K562 (cell line): ENCODE measurements around the gene CCDC201. TPM values are rescaled to one million over a fixed set of nuclear protein-coding genes. Genes with fewer than 3 reads are reported as not detected.

Experiments used
- ATAC-seq: fragments of 200-7000 bp; cut with Tn5 transposase; 3 replicates; pipeline ENCODE4 v1.9.1; 2020; ENCODE audit warnings: moderate library complexity
- BruUV-seq: library from RNA; stranded (reverse); fragments of 400-500 nt; replicated peaks from 2 replicates; lab custom pipeline; 2021; lab: Mats Ljungman, UMichigan
- CTCF ChIA-PET: fragments of 300-600 bp; formaldehyde crosslinking; extraction: SDS; loops from one replicate; lab custom pipeline; 2021; ENCODE audit warnings: low intra/inter-chr PET ratio; lab: Yijun Ruan, JAX
- POLR2A ChIA-PET: fragments of 300-600, 350-650 bp; sonication (Branson Sonifier 250); formaldehyde crosslinking; extraction: SDS; loops from one replicate; lab custom pipeline; 2021; ENCODE audit warnings: antibody characterized with exemption, inconsistent platforms; lab: Yijun Ruan, JAX
- DNase-seq, 4 experiments: peaks; one replicate each; pipeline versions ENCODE4 v3.0.0 to v3.0.0-alpha.2; 2011 to 2018; ENCODE audit warnings: low spot score in 3 of 4, mixed read lengths in 3 of 4; ENCODE audit errors: extremely low read depth in 1 of 4
- FAIRE-seq: peaks from 2 replicates; lab custom pipeline; 2011; peaks lifted over from hg19 to GRCh38; lab: Jason Lieb, UNC
- H2AFZ ChIP-seq: 2 replicates; pipeline ENCODE4 v1.6.0; 2011; ENCODE audit warnings: low read depth, low read length, control low read depth, inconsistent platforms
- H3K27ac ChIP-seq: fragments of 200-600 bp; 3 replicates; pipeline ENCODE4 v1.8.0; 2011; ENCODE audit warnings: low read depth, mild to moderate bottlenecking, control low read depth, inconsistent platforms, low read length, moderate library complexity, mixed read lengths; ENCODE audit errors: extremely low read depth
- H3K27me3 ChIP-seq, 2 experiments: fragments of 300-600 bp in 1 of 2; 2 replicates in 1 of 2; 3 replicates in 1 of 2; pipeline versions ENCODE4 v1.6.0 to v1.8.0; 2011; ENCODE audit warnings: inconsistent platforms in 2 of 2, low read length in 2 of 2, mild to moderate bottlenecking in 1 of 2, mixed read lengths in 1 of 2, moderate library complexity in 1 of 2; ENCODE audit not compliant: control insufficient read depth in 2 of 2, insufficient read depth in 2 of 2
- H3K36me3 ChIP-seq: fragments of 300-600 bp; 3 replicates; pipeline ENCODE4 v1.8.0; 2011; ENCODE audit warnings: mild to moderate bottlenecking, low read length, inconsistent platforms; ENCODE audit not compliant: control insufficient read depth, insufficient read depth
- H3K4me1 ChIP-seq, 2 experiments: fragments of 200-600 bp in 1 of 2; replicated peaks in 1 of 2; 2 replicates in 1 of 2; 3 replicates in 1 of 2; pipeline versions ENCODE4 v1.5.1 to v1.8.0; 2011; ENCODE audit warnings: inconsistent platforms in 2 of 2, low read length in 2 of 2, mild to moderate bottlenecking in 1 of 2, mixed read lengths in 1 of 2, moderate library complexity in 1 of 2; ENCODE audit not compliant: control insufficient read depth in 2 of 2, insufficient read depth in 2 of 2
- H3K4me2 ChIP-seq: 2 replicates; pipeline ENCODE4 v1.6.1; 2011; ENCODE audit warnings: low read length, control low read depth, inconsistent platforms, mixed read lengths; ENCODE audit not compliant: insufficient read depth
- H3K4me3 ChIP-seq: fragments of 200-600 bp; sonication (generic), shearing (Covaris generic); 2 replicates; pipeline ENCODE4 v1.5.1; 2016; ENCODE audit warnings: control low read depth, inconsistent platforms
- H3K79me2 ChIP-seq: fragments of 200-600 bp; 3 replicates; pipeline ENCODE4 v1.8.0; 2011; ENCODE audit warnings: low read length, inconsistent platforms; ENCODE audit not compliant: control insufficient read depth, insufficient read depth
- H3K9ac ChIP-seq, 2 experiments: 2 replicates each; pipeline versions ENCODE4 v1.6.0 to v1.6.1; 2011; ENCODE audit warnings: low read depth in 2 of 2, low read length in 2 of 2, control low read depth in 1 of 2, inconsistent platforms in 1 of 2, mild to moderate bottlenecking in 1 of 2, mixed read lengths in 1 of 2; ENCODE audit not compliant: insufficient read depth in 1 of 2
- H3K9me1 ChIP-seq: one replicate; pipeline ENCODE4 v1.6.0; 2011; ENCODE audit warnings: inconsistent platforms, mild to moderate bottlenecking, low read length, moderate library complexity; ENCODE audit not compliant: control insufficient read depth, insufficient read depth
- H3K9me3 ChIP-seq: replicated peaks from 2 replicates; pipeline ENCODE4 v1.5.1; 2011; ENCODE audit warnings: low read depth, low read length, inconsistent platforms; ENCODE audit not compliant: control insufficient read depth, insufficient read depth
- H4K20me1 ChIP-seq: replicated peaks from 2 replicates; pipeline ENCODE4 v1.6.1; 2011; ENCODE audit warnings: low read length, inconsistent platforms, mixed read lengths; ENCODE audit not compliant: control insufficient read depth, insufficient read depth
- FOSL1 ChIP-seq: fragments of 200-800 bp; sonication (Bioruptor generic); conservative IDR thresholded peaks from 2 replicates; pipeline ENCODE4 v1.6.1; 2016; ENCODE audit warnings: missing genetic modification characterization, missing compliant biosample characterization
- HEY1 ChIP-seq: fragments of 250-450 bp; sonication (Bioruptor Pico); IDR thresholded peaks from 2 replicates; pipeline ENCODE4 v1.5.0; 2020; ENCODE audit warnings: mild to moderate bottlenecking, moderate library complexity, borderline replicate concordance
- JUNB ChIP-seq: fragments of 450-650 bp; formaldehyde crosslinking; conservative IDR thresholded peaks from 2 replicates; pipeline ENCODE4 v1.4.0; 2020; ENCODE audit warnings: mild to moderate bottlenecking
- NBN ChIP-seq: fragments of 450-650 bp; IDR thresholded peaks from 2 replicates; pipeline ENCODE4 v1.6.1; 2016; ENCODE audit warnings: low read depth, mild to moderate bottlenecking
- XRCC3 ChIP-seq: fragments of 450-650 bp; IDR thresholded peaks from 2 replicates; pipeline ENCODE4 v1.6.1; 2017; ENCODE audit warnings: mild to moderate bottlenecking, moderate library complexity
- XRCC5 ChIP-seq: fragments of 200-400 bp; formaldehyde crosslinking; IDR thresholded peaks from 2 replicates; pipeline ENCODE4 v1.6.1; 2017; ENCODE audit warnings: low read depth, mild to moderate bottlenecking, low read length
- ZC3H4 ChIP-seq: sonication (generic); formaldehyde crosslinking; IDR thresholded peaks from 2 replicates; pipeline ENCODE4 v1.9.0; 2021; ENCODE audit warnings: missing genetic modification reagents, borderline replicate concordance
- ZNF324 ChIP-seq: fragments of 250-450 bp; sonication (Bioruptor Pico); IDR thresholded peaks from 2 replicates; pipeline ENCODE4 v1.4.0; 2020; ENCODE audit warnings: mild to moderate bottlenecking
- WGBS: fragments of 100-300 bp; shearing (Covaris generic); methylation state at CpG from one replicate; pipeline ENCODE4 v1.1.6; 2016; ENCODE audit warnings: low coverage, mixed read lengths; ENCODE audit not compliant: insufficient coverage; ENCODE audit errors: missing lambda C conversion rate; 5-methylcytosine and 5-hydroxymethylcytosine counted together
- in situ Hi-C: fragments of 300-500 bp; cut with MboI; formaldehyde crosslinking; loops from 4 replicates; pipeline ENCODE4 v1.15.0; 2018; ENCODE audit warnings: inconsistent platforms, mixed read lengths
- intact Hi-C: fragments of 100-400 bp; cut with micrococcal nuclease; formaldehyde crosslinking; loops from 2 replicates; pipeline ENCODE4 v1.14.2; 2022
- polyA plus RNA-seq, 8 experiments: library from polyadenylated mRNA; depleted of rRNA in 4 of 8; stranded (reverse) in 5 of 8; unstranded in 3 of 8; fragments of >200 nt; fragmentation: Nextera tagmentation in 2 of 8; fragmentation: Illumina TruSeq in 1 of 8; extraction: Ambion mirVana in 2 of 8; extraction: Trizol in 1 of 8; gene quantifications; 2 replicates each; pipeline versions ENCODE4 v1.2.1 to v1.2.3, GENCODE V29; 2011 to 2014; ENCODE audit warnings: inconsistent platforms in 1 of 8, missing spikeins in 1 of 8
- total RNA-seq, 7 experiments: library from RNA; depleted of rRNA in 6 of 7; stranded (reverse); fragments of >200 nt in 6 of 7; fragmentation: Illumina TruSeq in 2 of 7; extraction: Trizol in 2 of 7; gene quantifications; 2 replicates each; pipeline versions ENCODE4 v1.2.1 to v1.2.3, GENCODE V29; 2011 to 2021; ENCODE audit warnings: low replicate concordance in 1 of 7
- TF ChIP-seq, protein P1 (sequence below): IDR thresholded peaks from 2 replicates; pipeline ENCODE4 v1.6.1; 2012; ENCODE audit warnings: low read depth, low read length, improper control_type of control experiment, borderline replicate concordance
- TF ChIP-seq, protein P2 (sequence below): fragments of 250-450 bp; sonication (Bioruptor Pico); IDR thresholded peaks from 2 replicates; pipeline ENCODE4 v1.8.0; 2021; ENCODE audit warnings: borderline replicate concordance, mild to moderate bottlenecking, moderate library complexity; ENCODE audit not compliant: poor library complexity, severe bottlenecking
- TF ChIP-seq, protein P3 (sequence below): fragments of 150-350 bp; IDR thresholded peaks from 2 replicates; pipeline ENCODE4 v1.6.1; 2014; ENCODE audit warnings: low read depth, mild to moderate bottlenecking, low read length, borderline replicate concordance

Gene CCDC201
- total and polyA plus RNA-seq, 9 of the 15 experiments (the other 6 are each of a cell fraction or from before 2014, with no cell fraction given) = not detected

DNA sequence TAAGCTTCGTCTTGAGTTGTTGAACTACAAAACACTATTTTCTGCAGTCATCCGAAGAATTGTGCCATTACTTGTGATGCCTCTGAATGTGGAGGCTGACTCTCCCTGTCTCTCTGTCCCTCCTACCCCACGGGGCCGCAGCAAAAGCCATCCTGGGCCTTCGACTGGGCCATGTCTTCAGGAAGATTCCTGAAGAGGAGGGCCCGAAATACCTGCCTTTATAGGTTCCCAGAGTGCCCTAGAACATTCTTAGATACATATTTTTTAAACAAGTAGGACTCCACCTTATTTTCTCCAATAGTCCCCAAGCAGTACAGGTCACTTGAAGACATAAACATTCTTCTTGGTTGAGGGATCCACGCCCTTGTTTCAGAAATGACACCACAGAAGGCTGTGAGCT, 40.1 kb upstream of the CCDC201 start:
- Histone ChIP-seq H4K20me1 (no peaks in the 10 kb centered on the region), H3K27me3 (no peaks in the 10 kb centered on the region; a peak in 1 of 5 replicates), H3K79me2 (no peaks in the 10 kb centered on the region)
- 0% methylated on average over 7 of the region's 7 CpGs for WGBS
- intact Hi-C loops = no loop called here
- TF ChIP-seq HEY1 (CRISPR knock-in tag) = no peak
- TF ChIP-seq XRCC5 = no peak
- TF ChIP-seq ZNF324 = no peak
- TF ChIP-seq JUNB (CRISPR knock-in tag) = no peak
- TF ChIP-seq NBN = no peak
- TF ChIP-seq XRCC3 = no peak
- TF ChIP-seq, all 486 proteins: peak for 0
- Histone ChIP-seq H2AFZ (no peak overlapping the region), H3K4me1 (no peaks in the 10 kb centered on the region), H3K4me2 (no peak overlapping the region), H3K36me3 (no peaks in the 10 kb centered on the region), H3K9ac (no peak overlapping the region), H3K27ac (no peak overlapping the region), H3K9me1 (no peaks in the 10 kb centered on the region), H3K4me3 (no peak overlapping the region), H3K9me3 (no peaks in the 10 kb centered on the region)
- DNase-seq (no peak), ATAC-seq (no peak), FAIRE-seq (no peak)
- in situ Hi-C loops = no loop called here
- ChIA-PET CTCF (no interaction called here), POLR2A (interaction anchor here (0.6 to 1.0 kb wide), 2 partner anchors 11 to 26 kb away, joined by 3 read pairs; no protein-coding TSS in a partner anchor)
- BruUV-seq = no TSS peak

DNA sequence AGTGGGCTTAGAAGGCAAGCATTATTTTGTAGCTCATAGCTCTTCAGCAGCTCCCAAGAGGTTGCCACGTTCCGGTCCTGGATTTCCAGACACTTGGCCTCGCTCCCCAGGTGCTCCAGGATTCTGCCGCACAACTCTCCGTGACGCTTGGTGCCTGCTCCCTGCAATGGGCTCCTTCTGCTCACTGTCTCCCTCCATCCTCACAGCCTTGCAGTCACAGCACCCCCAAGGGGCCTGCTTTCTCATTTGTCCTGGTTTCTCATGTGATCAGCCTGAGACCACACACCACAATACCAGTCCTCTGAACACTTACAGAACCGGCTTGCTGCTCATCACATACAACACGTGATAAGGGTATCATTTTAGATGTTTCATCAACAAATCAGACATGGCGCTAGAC, 38.4 kb upstream of the CCDC201 start:
- WGBS = 7% methylated on average over 9 of the region's 9 CpGs
- no peaks in the 10 kb centered on the region for H3K9me3 ChIP-seq
- H3K27ac ChIP-seq = no peak overlapping the region
- H4K20me1 ChIP-seq = no peaks in the 10 kb centered on the region
- no peak overlapping the region for H3K9ac ChIP-seq
- no peaks in the 10 kb centered on the region for H3K4me1 ChIP-seq
- H2AFZ ChIP-seq = no peak overlapping the region
- H3K4me2 ChIP-seq = no peak overlapping the region
- no peaks in the 10 kb centered on the region for H3K79me2 ChIP-seq
- H3K9me1 ChIP-seq = no peaks in the 10 kb centered on the region
- ChIA-PET CTCF (no interaction called here), POLR2A (no interaction called here)
- DNase-seq (no peak), ATAC-seq (no peak), FAIRE-seq (no peak)
- intact Hi-C loops (no loop called here), in situ Hi-C loops (no loop called here)
- no TSS peak for BruUV-seq
- H3K27me3 ChIP-seq = no peaks in the 10 kb centered on the region
- no peaks in the 10 kb centered on the region for H3K36me3 ChIP-seq
- H3K4me3 ChIP-seq = no peak overlapping the region
- TF ChIP-seq, protein P1, sequence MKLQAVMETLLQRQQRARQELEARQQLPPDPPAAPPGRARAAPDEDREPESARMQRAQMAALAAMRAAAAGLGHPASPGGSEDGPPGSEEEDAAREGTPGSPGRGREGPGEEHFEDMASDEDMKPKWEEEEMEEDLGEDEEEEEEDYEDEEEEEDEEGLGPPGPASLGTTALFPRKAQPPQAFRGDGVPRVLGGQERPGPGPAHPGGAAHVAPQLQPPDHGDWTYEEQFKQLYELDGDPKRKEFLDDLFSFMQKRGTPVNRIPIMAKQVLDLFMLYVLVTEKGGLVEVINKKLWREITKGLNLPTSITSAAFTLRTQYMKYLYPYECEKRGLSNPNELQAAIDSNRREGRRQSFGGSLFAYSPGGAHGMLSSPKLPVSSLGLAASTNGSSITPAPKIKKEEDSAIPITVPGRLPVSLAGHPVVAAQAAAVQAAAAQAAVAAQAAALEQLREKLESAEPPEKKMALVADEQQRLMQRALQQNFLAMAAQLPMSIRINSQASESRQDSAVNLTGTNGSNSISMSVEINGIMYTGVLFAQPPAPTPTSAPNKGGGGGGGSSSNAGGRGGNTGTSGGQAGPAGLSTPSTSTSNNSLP = no peak
- no peak for TF ChIP-seq FOSL1
- TF ChIP-seq, protein P2, sequence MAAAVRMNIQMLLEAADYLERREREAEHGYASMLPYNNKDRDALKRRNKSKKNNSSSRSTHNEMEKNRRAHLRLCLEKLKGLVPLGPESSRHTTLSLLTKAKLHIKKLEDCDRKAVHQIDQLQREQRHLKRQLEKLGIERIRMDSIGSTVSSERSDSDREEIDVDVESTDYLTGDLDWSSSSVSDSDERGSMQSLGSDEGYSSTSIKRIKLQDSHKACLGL = no peak
- TF ChIP-seq ZC3H4 = no peak
- TF ChIP-seq, protein P3, sequence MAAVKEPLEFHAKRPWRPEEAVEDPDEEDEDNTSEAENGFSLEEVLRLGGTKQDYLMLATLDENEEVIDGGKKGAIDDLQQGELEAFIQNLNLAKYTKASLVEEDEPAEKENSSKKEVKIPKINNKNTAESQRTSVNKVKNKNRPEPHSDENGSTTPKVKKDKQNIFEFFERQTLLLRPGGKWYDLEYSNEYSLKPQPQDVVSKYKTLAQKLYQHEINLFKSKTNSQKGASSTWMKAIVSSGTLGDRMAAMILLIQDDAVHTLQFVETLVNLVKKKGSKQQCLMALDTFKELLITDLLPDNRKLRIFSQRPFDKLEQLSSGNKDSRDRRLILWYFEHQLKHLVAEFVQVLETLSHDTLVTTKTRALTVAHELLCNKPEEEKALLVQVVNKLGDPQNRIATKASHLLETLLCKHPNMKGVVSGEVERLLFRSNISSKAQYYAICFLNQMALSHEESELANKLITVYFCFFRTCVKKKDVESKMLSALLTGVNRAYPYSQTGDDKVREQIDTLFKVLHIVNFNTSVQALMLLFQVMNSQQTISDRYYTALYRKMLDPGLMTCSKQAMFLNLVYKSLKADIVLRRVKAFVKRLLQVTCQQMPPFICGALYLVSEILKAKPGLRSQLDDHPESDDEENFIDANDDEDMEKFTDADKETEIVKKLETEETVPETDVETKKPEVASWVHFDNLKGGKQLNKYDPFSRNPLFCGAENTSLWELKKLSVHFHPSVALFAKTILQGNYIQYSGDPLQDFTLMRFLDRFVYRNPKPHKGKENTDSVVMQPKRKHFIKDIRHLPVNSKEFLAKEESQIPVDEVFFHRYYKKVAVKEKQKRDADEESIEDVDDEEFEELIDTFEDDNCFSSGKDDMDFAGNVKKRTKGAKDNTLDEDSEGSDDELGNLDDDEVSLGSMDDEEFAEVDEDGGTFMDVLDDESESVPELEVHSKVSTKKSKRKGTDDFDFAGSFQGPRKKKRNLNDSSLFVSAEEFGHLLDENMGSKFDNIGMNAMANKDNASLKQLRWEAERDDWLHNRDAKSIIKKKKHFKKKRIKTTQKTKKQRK = no peak
